Endothelial cell of umbilical vein (primary cell): ENCODE data around the gene TFF2. TPM values are rescaled to one million over a fixed set of nuclear protein-coding genes. Genes with fewer than 3 reads are reported as not detected.

Experiments used
- BruUV-seq: library from RNA; stranded (reverse); fragments of 400-500 nt; replicated peaks from 2 replicates; lab custom pipeline; 2021; lab: Mats Ljungman, UMichigan
- CTCF ChIA-PET: fragments of 300-600, 350-600 bp; sonication (Branson Sonifier 250); formaldehyde crosslinking; loops from one replicate; lab custom pipeline; 2021; ENCODE audit warnings: antibody characterized with exemption, inconsistent platforms; lab: Charles Lee
- POLR2A ChIA-PET: fragments of 300-600, 350-600 bp; sonication (Branson Sonifier 250); formaldehyde crosslinking; loops from one replicate; lab custom pipeline; 2021; ENCODE audit warnings: antibody characterized with exemption, inconsistent platforms; lab: Charles Lee
- DNase-seq: peaks from one replicate; pipeline ENCODE4 v3.0.0-alpha.2; 2011; ENCODE audit warnings: low read depth, low spot score
- FAIRE-seq: peaks from 2 replicates; lab custom pipeline; 2011; peaks lifted over from hg19 to GRCh38; lab: Jason Lieb, UNC
- H2AFZ ChIP-seq: 2 replicates; pipeline ENCODE4 v1.6.0; 2012; ENCODE audit warnings: low read depth, low read length, control low read depth, inconsistent platforms
- H3K27ac ChIP-seq: 2 replicates; pipeline ENCODE4 v1.5.1; 2011; ENCODE audit warnings: low read depth, mild to moderate bottlenecking, control low read depth, low read length, moderate library complexity; ENCODE audit not compliant: insufficient read depth
- H3K27me3 ChIP-seq, 2 experiments: 2 replicates each; pipeline versions ENCODE4 v1.6.0 to v1.6.1; 2011; ENCODE audit warnings: low read length in 2 of 2, mixed read lengths in 1 of 2; ENCODE audit not compliant: control insufficient read depth in 2 of 2, insufficient read depth in 2 of 2
- H3K36me3 ChIP-seq, 2 experiments: 2 replicates in 1 of 2; 3 replicates in 1 of 2; pipeline ENCODE4 v1.5.1; 2011; ENCODE audit warnings: low read length in 2 of 2, mild to moderate bottlenecking in 1 of 2, moderate library complexity in 1 of 2; ENCODE audit not compliant: control insufficient read depth in 2 of 2, insufficient read depth in 2 of 2; ENCODE audit errors: extremely low read depth in 1 of 2
- H3K4me1 ChIP-seq: 3 replicates; pipeline ENCODE4 v1.5.1; 2011; ENCODE audit warnings: mild to moderate bottlenecking, low read length; ENCODE audit not compliant: control insufficient read depth, insufficient read depth; ENCODE audit errors: extremely low read depth
- H3K4me2 ChIP-seq: 2 replicates; pipeline ENCODE4 v1.6.1; 2011; ENCODE audit warnings: low read length, control low read depth, mixed read lengths; ENCODE audit not compliant: insufficient read depth
- H3K4me3 ChIP-seq, 3 experiments: fragments of 200-600 bp in 1 of 3; sonication (generic), shearing (Covaris generic) in 1 of 3; replicated peaks in 1 of 3; 2 replicates each; pipeline ENCODE4 v1.5.1; 2011 to 2016; ENCODE audit warnings: control low read depth in 3 of 3, low read length in 3 of 3, mild to moderate bottlenecking in 2 of 3, inconsistent platforms in 1 of 3, low read depth in 1 of 3, moderate library complexity in 1 of 3; ENCODE audit not compliant: insufficient read depth in 1 of 3
- H3K79me2 ChIP-seq: 2 replicates; pipeline ENCODE4 v1.6.0; 2012; ENCODE audit warnings: low read length, inconsistent platforms; ENCODE audit not compliant: control insufficient read depth, insufficient read depth
- H3K9ac ChIP-seq: replicated peaks from 2 replicates; pipeline ENCODE3; 2011; ENCODE audit warnings: low read length, control low read depth; ENCODE audit not compliant: insufficient read depth; ENCODE audit errors: extremely low read depth
- H3K9me1 ChIP-seq: replicated peaks from 3 replicates; pipeline ENCODE4 v1.6.0; 2011; ENCODE audit warnings: mild to moderate bottlenecking, low read length; ENCODE audit not compliant: control insufficient read depth, insufficient read depth; ENCODE audit errors: extremely low read depth
- H3K9me3 ChIP-seq: replicated peaks from 2 replicates; pipeline ENCODE4 v1.5.1; 2012; ENCODE audit warnings: low read length, inconsistent platforms; ENCODE audit not compliant: control insufficient read depth, insufficient read depth
- H4K20me1 ChIP-seq: replicated peaks from 2 replicates; pipeline ENCODE3; 2011; ENCODE audit warnings: mild to moderate bottlenecking, low read length; ENCODE audit not compliant: control insufficient read depth, insufficient read depth; ENCODE audit errors: extremely low read depth
- CTCF ChIP-seq, 2 donors: IDR thresholded peaks; 1 replicate in 1 of 2; 2 replicates in 1 of 2; pipeline ENCODE4 v1.5.1; 2011; ENCODE audit warnings: low read length in 2 of 2, mild to moderate bottlenecking in 2 of 2, moderate library complexity in 2 of 2, control low read depth in 1 of 2, inconsistent platforms in 1 of 2, low read depth in 1 of 2; ENCODE audit not compliant: insufficient read depth in 1 of 2; ENCODE audit errors: extremely low read depth in 1 of 2
- EZH2 ChIP-seq: IDR thresholded peaks from 2 replicates; pipeline ENCODE4 v1.6.1; 2012; ENCODE audit warnings: borderline replicate concordance, low read depth, mild to moderate bottlenecking, moderate library complexity, low read length, inconsistent platforms; ENCODE audit not compliant: severe bottlenecking
- FOS ChIP-seq: IDR thresholded peaks from 2 replicates; pipeline ENCODE4 v1.6.1; 2011; ENCODE audit warnings: mild to moderate bottlenecking, low read length, moderate library complexity, borderline replicate concordance; ENCODE audit not compliant: insufficient read depth
- GATA2 ChIP-seq: IDR thresholded peaks from 2 replicates; pipeline ENCODE4 v1.7.0; 2011; ENCODE audit warnings: low read depth, mild to moderate bottlenecking, moderate library complexity, mixed read lengths, low read length; ENCODE audit not compliant: insufficient read length, insufficient read depth
- JUN ChIP-seq: IDR thresholded peaks from 2 replicates; pipeline ENCODE4 v1.6.1; 2011; ENCODE audit warnings: borderline replicate concordance, low read depth; ENCODE audit not compliant: insufficient read length, insufficient read depth
- MAX ChIP-seq: IDR thresholded peaks from 2 replicates; pipeline ENCODE4 v1.6.1; 2011; ENCODE audit not compliant: insufficient read depth, insufficient read length
- MYC ChIP-seq: IDR thresholded peaks from one replicate; pipeline ENCODE4 v1.6.1; 2011; ENCODE audit warnings: mild to moderate bottlenecking, low read depth, low read length
- POLR2A ChIP-seq: IDR thresholded peaks from 2 replicates; pipeline ENCODE4 v1.6.1; 2012; ENCODE audit warnings: low read depth, mild to moderate bottlenecking, control low read depth, low read length
- POLR2AphosphoS5 ChIP-seq: IDR thresholded peaks from 2 replicates; pipeline ENCODE4 v1.6.1; 2012; ENCODE audit warnings: low read depth, mild to moderate bottlenecking, control low read depth, low read length, moderate library complexity; ENCODE audit not compliant: insufficient read depth
- dilution Hi-C: fragments of 300-500 bp; cut with MboI; formaldehyde crosslinking; loops from one replicate; pipeline ENCODE4 v1.15.0; 2019; ENCODE audit warnings: low sequenced_read_pairs; ENCODE audit not compliant: extremely low pct_ligation_motif_present
- intact Hi-C: fragments of 100-400 bp; cut with micrococcal nuclease; formaldehyde crosslinking; loops from one replicate; pipeline ENCODE4 v1.10.0; 2022
- polyA plus RNA-seq, 4 experiments: library from polyadenylated mRNA; depleted of rRNA in 3 of 4; stranded (reverse) in 3 of 4; unstranded in 1 of 4; fragments of >200 nt; gene quantifications; 2 replicates each; pipeline versions ENCODE4 v1.2.1 to v1.2.3, GENCODE V29; 2011 to 2012; ENCODE audit warnings: missing spikeins in 1 of 4
- total RNA-seq: library from RNA; stranded (reverse); gene quantifications from 2 replicates; pipeline ENCODE4 v1.2.3, GENCODE V29; 2021

TFF2 gene
- total and polyA plus RNA-seq, 2 donors (not counting 3 experiments of a cell fraction or from before 2014, with no cell fraction given): not detected

- DNase-seq: no peak
- dilution Hi-C loops (no loop called here), intact Hi-C loops (no loop called here)
- no peak overlapping the region for H3K27ac ChIP-seq
- peaks cover 0 to under 1% of the 10 kb centered on the region in 2 experiments for H3K27me3 ChIP-seq
- H3K9me1 ChIP-seq: no peaks in the 10 kb centered on the region
- H3K9ac ChIP-seq: no peak overlapping the region
- H3K9me3 ChIP-seq: no peaks in the 10 kb centered on the region
- no peaks in the 10 kb centered on the region for H3K36me3 ChIP-seq
- H3K4me2 ChIP-seq: no peak overlapping the region
- H3K4me3 ChIP-seq: no peak overlapping the region
- no peaks in the 10 kb centered on the region for H4K20me1 ChIP-seq
- POLR2A ChIA-PET: no interaction called here
- no peak overlapping the region for H2AFZ ChIP-seq
- no peaks in the 10 kb centered on the region for H3K79me2 ChIP-seq
- TF ChIP-seq JUN (no peak), POLR2AphosphoS5 (no peak), EZH2 (no peak), FOS (no peak), POLR2A (no peak), CTCF (IDR thresholded peaks at IDR 0.05; ENCODE audit: extremely low read depth in 1 of 2, insufficient read depth in 1 of 2, low read depth in 1 of 2, low read length in 2 of 2) (no peak), MAX (no peak), MYC (no peak), GATA2 (no peak)
- no peak for FAIRE-seq
- H3K4me1 ChIP-seq: no peaks in the 10 kb centered on the region
- CTCF ChIA-PET: interaction anchor here (1.0 kb wide), 1 partner anchor 63 kb away, joined by 3 read pairs; no protein-coding TSS in a partner anchor
- no TSS peak for BruUV-seq
Observed at GRCh38 chr21:42374457-42374856, 23.7 kb upstream of the TFF2 start.
